Testis (tissue), 2 donors: ENCODE data around the gene C4orf50.

ENCODE experiments used
- POLR2A ChIP-seq: fragments of 450-650 bp; IDR thresholded peaks from one replicate; pipeline ENCODE4 v1.6.1; 2017; ENCODE audit warnings: antibody characterized with exemption, mild to moderate bottlenecking, moderate library complexity
- TF ChIP-seq, protein P1 (sequence below), 3 experiments: fragments of 450-650 bp in 2 of 3; fragments of 200-600 bp in 1 of 3; sonication (generic) in 1 of 3; IDR thresholded peaks; one replicate each; pipeline ENCODE4 v1.5.1; 2016 to 2019; ENCODE audit warnings: antibody characterized with exemption in 3 of 3, mild to moderate bottlenecking in 2 of 3, moderate library complexity in 1 of 3

DNA sequence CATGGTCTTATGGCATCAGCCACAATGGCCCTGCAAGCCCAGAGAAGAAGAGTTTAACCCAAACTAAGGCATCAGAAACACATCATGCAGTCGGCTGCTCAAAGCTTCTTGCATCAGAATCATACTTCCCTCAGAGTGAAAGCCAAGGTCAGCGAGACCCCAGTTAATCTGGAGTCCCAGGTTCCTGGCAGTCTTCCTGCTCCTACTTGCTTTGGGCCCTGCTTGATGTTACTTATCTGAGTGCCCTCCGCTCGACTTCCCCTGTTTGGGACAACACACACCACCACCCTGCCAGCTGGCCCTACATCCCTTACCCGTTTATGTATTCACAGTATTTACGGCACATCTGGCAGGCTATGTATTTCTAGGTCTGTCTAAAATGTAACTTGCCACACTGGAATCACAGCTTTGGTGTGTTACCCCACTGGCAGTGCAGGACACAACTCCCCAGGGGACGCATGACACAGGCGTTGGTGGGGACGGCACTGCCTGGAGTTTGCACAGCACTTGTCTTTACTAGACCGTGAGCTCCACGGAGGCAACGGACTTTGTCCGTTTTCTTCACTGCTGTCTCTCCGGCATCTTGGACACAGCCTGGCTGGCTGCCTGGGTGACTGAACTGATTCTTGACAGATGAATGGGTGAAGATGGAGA is 148.1 kb downstream of the C4orf50 start:
- TF ChIP-seq POLR2A: no peak
- TF ChIP-seq, protein P1, sequence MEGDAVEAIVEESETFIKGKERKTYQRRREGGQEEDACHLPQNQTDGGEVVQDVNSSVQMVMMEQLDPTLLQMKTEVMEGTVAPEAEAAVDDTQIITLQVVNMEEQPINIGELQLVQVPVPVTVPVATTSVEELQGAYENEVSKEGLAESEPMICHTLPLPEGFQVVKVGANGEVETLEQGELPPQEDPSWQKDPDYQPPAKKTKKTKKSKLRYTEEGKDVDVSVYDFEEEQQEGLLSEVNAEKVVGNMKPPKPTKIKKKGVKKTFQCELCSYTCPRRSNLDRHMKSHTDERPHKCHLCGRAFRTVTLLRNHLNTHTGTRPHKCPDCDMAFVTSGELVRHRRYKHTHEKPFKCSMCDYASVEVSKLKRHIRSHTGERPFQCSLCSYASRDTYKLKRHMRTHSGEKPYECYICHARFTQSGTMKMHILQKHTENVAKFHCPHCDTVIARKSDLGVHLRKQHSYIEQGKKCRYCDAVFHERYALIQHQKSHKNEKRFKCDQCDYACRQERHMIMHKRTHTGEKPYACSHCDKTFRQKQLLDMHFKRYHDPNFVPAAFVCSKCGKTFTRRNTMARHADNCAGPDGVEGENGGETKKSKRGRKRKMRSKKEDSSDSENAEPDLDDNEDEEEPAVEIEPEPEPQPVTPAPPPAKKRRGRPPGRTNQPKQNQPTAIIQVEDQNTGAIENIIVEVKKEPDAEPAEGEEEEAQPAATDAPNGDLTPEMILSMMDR (IDR thresholded peaks at IDR 0.05): no peak
